HG02840 (cell line): Measurements from ENCODE around the gene GSS.

Experiments used
- ATAC-seq: cut with Tn5 transposase; IDR thresholded peaks from one replicate; pipeline ENCODE4 v1.9.1; 2021; ENCODE audit warnings: mild to moderate bottlenecking, moderate library complexity, moderate number of reproducible peaks; ENCODE audit not compliant: unreplicated experiment, low FRiP score

Gene GSS

GRCh38 chr20:34979366-34980153 lies 24.0 kb upstream of the GSS start:
- no peak for ATAC-seq

GRCh38 chr20:34978092-34978744 lies 22.6 kb upstream of the GSS start:
- ATAC-seq = no peak

- no peak for ATAC-seq
Observed at GRCh38 chr20:34977365-34978091, 21.9 kb upstream of the GSS start.

GRCh38 chr20:34976286-34976685 lies 20.7 kb upstream of the GSS start:
- no peak for ATAC-seq

GRCh38 chr20:34974246-34974645 lies 18.6 kb upstream of the GSS start:
- no peak for ATAC-seq

GRCh38 chr20:34971561-34972235 lies 16.1 kb upstream of the GSS start:
- no peak for ATAC-seq

- no peak for ATAC-seq
Observed at GRCh38 chr20:34970846-34971560, 15.4 kb upstream of the GSS start.

- no peak for ATAC-seq
Observed at GRCh38 chr20:34970193-34970840, 14.7 kb upstream of the GSS start.

GRCh38 chr20:34968042-34968775 lies 12.6 kb upstream of the GSS start:
- no peak for ATAC-seq

GRCh38 chr20:34967421-34967820 lies 11.8 kb upstream of the GSS start:
- no peak for ATAC-seq

GRCh38 chr20:34965051-34965450 lies 9.4 kb upstream of the GSS start:
- no peak for ATAC-seq

GRCh38 chr20:34964486-34964885 lies 8.9 kb upstream of the GSS start:
- ATAC-seq = no peak

GRCh38 chr20:34956751-34957472 lies 1.3 kb upstream of the GSS start:
- no peak for ATAC-seq

GRCh38 chr20:34956041-34956458 lies 444 bp upstream of the GSS start:
- ATAC-seq = no peak

- no peak for ATAC-seq
Observed at GRCh38 chr20:34954904-34955230, 739 bp downstream of the GSS start.

GRCh38 chr20:34953960-34954359 lies 1.6 kb downstream of the GSS start:
- no peak for ATAC-seq

- ATAC-seq = no peak
Observed at GRCh38 chr20:34952671-34953070, 2.9 kb downstream of the GSS start.

GRCh38 chr20:34951652-34952051 lies 4.0 kb downstream of the GSS start:
- no peak for ATAC-seq

- ATAC-seq = no peak
Observed at GRCh38 chr20:34951252-34951651, 4.4 kb downstream of the GSS start.
